Measurements from ENCODE around the gene FAM13A.
A peak's percentile ranks its signal among the peaks of the same experiment; 100 is the strongest.
"Not testable (repeated sequence)": the region's sequence is repeated elsewhere in the genome, so short reads cannot be mapped to it uniquely, and the experiment has no call there.

FAM13A gene

DNA sequence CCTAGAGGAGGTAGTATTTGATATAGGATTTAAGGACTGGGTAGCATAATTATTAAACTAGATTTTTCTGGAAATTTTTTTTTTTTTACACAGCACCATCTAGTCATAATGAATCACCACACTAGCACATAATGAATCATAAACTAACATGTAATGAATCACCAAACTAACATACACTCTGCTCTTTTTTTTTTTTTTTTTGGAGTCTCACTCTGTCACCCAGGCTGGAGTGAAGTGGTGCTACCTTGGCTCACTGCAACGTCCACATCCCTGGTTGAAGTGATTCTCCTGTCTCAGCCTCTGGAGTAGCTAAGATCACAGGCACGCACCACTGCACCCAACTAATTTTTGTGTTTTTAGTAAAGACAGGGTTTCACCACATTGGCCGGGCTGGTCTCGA is 92.5 kb downstream of the FAM13A start:
- no peak for DNase-seq (ENCODE audit: insufficient read length, low spot score)
- FAIRE-seq, result no peak

DNA sequence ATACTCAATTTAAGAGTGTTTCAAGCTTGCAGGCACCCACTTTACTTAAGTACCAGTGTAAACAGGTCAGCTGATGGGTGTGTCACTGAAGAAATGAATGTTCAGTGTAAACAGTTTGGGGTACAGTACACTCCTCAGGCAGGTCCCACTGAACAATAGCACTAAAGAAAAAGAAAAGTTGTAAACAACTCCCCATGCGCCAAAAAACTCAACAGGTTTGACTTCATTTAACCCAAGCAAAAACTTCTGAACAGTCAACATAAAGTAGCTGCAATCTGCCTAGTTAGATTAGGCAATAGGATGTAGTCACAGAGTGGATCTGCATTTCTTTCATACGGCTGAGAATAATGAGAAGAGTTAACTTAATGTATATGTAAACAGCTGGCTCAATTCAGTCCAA is 93.2 kb downstream of the FAM13A start:
- FAIRE-seq, result no peak
- DNase-seq (ENCODE audit: insufficient read length, low spot score), result no peak

DNA sequence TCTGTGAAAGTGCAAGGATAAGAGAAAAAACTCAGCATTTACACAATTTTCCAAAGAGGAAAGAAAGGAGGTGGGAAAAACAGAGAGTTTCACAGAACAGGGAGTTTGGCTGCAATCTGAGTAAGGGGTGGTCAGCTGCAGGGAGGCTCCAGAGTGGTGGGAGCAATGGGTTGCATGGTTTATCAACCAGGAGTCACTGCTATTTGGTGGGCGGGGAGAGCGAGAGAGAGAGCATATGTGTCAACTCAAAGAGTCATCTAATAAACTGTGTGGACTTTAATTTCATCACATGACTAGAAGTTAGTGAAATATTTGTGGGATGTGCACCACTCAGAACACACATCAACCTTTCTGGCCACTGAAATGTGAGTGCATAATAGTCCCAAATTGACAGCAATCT is 94.6 kb downstream of the FAM13A start:
- FAIRE-seq, result no peak
- DNase-seq (ENCODE audit: insufficient read length, low spot score), result no peak

DNA sequence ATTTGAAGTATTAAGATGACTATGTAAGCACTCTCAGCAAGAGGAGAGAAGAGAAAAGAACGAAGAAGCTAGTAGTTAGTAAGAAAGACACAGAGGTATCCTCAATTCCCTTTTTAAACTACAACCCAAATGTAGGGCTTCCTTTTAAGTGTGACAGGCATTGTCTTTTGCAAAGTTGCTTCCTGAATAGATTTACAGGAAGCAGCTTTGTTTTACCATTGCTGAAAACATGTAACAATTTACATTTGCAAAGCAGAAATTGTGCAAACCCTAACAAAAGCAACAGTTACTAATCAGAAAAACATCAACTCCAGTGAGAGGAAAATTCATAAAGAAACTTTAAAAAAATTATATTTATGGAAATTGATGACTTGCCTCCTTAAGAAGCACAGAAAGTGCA is 96.4 kb downstream of the FAM13A start:
- FAIRE-seq (peak; percentile 76), DNase-seq (ENCODE audit: insufficient read length, low spot score) (no peak)

DNA sequence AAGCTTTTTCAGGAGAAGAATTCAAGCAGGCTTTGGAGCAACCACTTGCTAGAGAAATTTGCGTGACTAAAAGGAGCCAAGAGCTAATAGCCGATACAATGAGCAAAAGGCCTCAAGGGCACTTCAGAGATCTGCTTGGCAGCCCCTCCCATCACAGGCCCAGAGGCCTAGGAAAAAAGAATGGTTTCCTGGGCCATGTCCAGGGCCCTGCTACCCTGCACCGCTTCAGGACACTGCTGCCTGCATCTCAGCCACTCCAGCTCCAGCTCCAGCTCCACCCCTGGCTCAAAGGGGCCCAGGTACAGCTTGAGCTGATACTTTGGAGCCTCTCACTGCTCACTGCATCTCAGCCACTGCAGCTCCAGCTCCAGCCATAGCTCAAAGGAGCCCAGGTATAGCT is 98.9 kb downstream of the FAM13A start:
- FAIRE-seq (no peak), DNase-seq (ENCODE audit: insufficient read length, low spot score) (no peak)

DNA sequence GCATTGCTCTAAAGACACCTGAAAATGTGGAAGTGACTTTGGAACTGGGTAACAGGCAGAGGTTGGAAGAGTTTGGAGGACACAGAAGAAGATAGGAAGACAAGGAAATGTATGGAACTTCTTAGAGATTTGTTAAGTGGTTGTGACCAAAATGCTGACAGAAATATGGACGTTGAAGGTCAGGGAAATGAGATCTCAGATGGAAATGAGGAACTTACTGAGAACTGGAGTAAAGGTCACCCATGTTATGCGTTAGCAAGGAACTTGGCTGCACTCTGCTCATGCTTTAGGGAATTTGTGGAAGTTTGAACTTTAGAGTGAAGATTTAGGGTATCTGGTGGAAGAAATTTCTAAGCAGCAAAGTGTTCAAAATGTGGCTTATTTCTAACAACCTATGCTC is 99.4 kb downstream of the FAM13A start:
- no peak for DNase-seq (ENCODE audit: insufficient read length, low spot score)
- no peak for FAIRE-seq

DNA sequence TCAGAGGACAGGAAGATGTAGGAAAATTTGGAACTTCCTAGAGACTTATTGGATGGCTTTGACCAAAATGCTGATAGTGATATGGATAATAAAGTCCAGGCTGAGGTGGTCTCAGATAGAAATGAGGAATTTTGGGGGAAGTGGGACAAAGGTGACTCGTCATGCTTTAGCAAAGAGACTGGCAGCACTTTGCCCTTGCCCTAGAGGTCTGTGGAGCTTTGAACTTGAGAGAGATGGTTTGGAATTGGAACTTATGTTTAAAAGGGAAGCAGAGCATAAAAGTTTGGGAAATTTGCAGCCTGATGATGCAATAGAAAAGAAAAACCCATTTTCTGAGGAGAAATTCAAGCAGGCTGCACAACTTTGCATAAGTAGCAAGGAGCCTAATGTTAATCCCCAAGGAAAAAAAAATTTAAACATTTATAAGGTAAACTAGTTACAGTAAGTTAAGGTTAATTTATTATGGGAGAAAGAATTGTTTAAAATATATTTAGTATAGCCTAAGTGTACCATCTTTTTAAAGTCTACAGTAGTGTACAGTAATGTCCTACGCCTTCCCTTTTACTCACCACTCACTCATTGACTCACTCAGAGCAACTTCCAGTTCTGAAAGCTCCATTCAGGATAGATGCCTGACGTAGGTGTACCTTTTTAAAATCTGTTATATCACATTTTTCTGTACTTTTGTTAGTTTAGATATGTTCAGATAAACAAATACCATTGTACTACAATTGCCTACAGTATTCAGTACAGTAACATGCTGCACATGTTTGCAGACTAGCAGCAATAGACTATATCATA is 101.2 kb downstream of the FAM13A start:
- FAIRE-seq, result no peak

DNA sequence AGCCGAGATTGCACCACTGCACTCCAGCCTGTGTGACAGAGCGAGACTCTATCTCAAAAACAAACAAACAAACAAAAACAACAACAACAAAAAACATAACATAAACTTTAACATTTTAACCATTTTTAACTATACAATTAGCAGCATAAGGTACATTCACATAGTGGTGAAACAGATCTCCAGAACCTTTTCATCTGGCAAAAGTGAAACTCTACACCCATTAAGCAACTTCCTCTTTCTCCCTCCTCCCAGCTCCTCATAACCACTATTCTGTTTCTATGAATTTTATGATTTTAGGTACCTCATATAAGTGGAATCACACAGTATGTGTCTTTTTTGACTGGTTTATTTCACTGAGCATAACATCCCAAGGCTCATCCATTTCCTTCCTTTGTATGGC is 103.6 kb downstream of the FAM13A start:
- peak; percentile 28 for FAIRE-seq
- no peak for DNase-seq (ENCODE audit: insufficient read length, low spot score)

More for the DNA sequence above, 101.2 kb downstream of the FAM13A start:
- no peak for DNase-seq (ENCODE audit: insufficient read length, low spot score)

DNA sequence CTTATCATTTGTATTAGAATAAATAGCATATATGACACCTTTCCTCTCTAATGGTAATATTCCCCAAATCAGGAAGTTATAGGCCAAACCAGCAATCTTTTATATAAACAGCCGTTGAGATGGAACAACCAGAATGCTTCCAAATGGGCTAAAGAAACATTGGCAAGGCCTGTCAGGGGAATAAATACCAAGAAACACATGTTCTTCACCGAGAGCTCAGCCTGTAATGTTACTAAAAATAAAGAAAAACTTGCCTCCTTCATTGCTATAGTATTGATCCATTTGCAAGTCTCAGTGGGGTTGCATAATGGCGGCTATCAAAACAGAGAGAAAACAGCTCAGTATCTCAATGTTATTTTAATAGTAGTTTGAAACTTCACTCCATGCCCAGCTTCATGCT is 104.9 kb downstream of the FAM13A start:
- DNase-seq (ENCODE audit: insufficient read length, low spot score) (no peak), FAIRE-seq (no peak)

DNA sequence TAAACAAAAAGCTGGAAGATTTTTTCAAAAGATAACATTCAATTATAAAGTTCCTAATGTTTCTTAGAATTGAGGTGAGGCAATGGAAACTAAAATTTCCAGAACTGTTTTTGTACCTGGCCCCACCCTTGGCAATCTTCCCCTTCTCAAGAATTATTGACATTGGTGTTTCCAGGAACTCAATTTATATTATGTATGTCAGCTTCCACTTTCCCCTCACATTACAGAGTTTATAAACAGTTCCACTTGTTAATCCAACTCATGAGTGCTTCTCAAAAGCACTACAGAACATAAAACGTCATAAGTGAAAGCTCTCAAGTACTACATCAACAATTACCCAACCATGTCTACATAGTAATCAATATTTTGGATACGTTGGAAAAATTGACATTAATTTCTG is 107.4 kb downstream of the FAM13A start:
- FAIRE-seq (no peak), DNase-seq (ENCODE audit: insufficient read length, low spot score) (no peak)

DNA sequence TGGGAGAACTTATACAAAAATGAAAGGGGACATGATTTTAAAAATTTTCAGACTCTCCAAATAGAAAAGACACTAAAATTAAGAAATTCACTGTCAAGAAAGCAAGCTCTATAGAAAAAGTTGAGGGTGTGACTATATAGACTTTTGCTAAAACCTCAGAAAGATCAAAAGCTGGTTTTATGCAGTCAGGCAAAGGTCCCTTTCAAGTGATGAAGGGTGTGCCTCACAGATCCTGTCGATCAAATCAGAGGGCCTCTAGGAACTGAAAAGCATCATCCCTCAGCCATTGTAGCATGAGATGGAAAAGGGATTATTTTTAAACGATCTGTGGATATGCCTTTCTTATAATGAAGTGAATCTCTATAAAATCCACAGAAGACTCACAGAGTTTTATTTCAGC is 116.5 kb downstream of the FAM13A start:
- FAIRE-seq, result no peak
- no peak for DNase-seq (ENCODE audit: insufficient read length, low spot score)

DNA sequence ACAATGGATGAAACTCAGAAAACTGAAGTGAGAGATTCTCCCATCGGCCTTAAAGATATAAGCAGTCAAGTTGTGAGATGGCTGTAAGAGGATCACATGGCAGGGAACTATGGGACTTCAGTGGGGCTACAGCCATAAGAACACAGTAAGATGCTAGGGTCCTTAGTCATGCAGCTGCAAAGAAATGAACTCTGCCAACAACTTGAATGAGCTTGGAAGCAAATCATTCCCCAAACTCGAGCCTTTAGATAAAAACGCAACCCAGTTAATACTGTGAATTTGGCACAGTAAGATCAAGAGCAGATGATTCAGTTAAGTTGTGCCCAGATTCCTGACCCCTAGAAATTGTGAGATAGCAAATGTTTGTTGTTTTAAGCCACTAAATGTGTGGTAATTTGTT is 117.3 kb downstream of the FAM13A start:
- DNase-seq (ENCODE audit: insufficient read length, low spot score) (no peak), FAIRE-seq (no peak)

DNA sequence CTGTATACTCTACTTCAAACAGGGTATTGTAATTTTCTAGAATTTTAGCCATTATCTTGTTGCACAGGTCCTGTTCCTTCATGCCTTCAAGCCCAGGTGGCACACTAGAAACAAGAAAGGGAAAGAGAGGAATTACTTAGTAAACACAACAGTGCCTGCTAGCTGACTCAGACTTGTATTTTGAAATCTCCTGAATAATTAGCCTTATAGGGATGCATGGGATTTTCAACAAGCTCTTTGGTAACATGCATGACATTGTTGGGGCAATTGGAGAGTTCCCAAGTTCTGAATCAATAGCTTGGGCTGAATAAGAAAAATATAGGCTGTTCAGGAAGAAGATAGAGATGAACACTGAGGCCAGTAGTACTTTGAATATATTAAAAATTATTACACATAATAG is 118.8 kb downstream of the FAM13A start:
- FAIRE-seq, result no peak
- DNase-seq (ENCODE audit: insufficient read length, low spot score), result no peak

DNA sequence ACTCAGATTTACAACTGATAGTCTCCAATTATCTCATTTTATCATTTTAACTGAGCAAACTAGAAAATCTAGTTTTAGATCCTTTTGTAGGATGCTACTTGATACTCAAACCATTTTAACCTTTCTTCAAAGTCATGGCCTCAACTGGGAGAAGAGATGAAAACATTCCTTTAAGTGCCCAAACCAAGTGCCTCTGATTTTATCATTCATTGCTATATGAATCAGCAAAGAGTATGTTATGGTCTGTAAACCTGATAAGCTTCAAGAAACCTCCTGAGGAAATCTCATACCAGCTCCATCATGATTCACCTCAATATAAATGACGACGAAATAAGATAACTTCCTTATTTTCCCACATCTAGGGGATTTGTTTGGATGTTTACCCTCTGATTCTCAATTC is 119.9 kb downstream of the FAM13A start:
- DNase-seq (ENCODE audit: insufficient read length, low spot score) (no peak), FAIRE-seq (no peak)

DNA sequence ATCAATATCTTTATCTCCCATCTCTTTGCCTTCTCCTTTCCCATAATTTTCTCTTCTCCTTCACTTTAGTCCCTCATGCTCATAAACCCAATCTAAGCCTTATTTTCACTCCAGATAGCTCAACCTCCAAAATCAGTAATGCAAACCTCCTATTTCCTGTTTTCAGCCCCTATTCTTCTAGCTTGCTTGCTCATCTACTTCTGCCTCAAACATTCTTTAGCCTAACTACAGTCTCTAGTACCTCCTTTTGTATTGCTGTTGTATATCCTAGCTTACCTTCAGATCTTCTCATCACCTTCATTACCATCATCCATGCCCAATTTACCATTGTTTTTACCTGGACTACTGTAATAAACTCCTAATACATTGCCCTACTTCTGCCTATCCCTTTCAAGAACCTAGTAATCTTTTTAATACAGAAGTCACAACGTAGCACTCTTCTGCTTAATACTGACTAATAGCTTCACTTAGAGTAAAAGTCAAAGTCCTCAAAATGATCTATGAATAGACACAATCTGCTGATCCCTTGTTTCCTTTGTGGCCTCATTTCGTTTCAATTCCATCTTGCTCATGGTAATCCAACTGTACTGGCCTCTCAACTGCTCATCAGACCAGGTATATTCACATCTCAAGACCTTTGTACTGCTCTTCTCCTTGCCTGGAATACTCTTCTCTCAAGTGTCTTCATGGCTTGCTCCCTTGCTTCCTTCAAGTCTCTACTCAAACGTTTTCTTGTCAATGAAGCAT is 123.4 kb downstream of the FAM13A start:
- DNase-seq (ENCODE audit: insufficient read length, low spot score) (no peak), FAIRE-seq (peak; percentile 89)

DNA sequence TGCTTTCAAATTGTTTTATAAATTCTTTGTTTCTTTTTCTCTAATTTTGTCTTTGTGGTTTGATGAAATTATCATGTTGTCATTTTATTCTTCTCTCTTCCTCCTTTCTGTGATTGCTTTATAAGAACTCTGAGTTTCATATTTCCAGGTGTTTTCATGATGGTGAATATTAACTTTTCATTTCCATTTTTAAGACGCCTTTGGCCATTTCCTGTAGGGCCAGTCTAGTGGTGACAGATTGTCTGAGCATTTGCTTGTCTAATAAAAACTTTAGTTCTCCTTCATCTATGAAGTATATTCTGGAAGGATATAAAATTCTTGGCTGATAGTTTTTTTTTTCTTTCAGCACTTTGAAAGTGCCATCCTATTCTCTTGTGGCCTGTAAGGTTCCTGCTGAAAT is 128.1 kb downstream of the FAM13A start:
- DNase-seq (ENCODE audit: insufficient read length, low spot score), result no peak
- peak; percentile 54 for FAIRE-seq

DNA sequence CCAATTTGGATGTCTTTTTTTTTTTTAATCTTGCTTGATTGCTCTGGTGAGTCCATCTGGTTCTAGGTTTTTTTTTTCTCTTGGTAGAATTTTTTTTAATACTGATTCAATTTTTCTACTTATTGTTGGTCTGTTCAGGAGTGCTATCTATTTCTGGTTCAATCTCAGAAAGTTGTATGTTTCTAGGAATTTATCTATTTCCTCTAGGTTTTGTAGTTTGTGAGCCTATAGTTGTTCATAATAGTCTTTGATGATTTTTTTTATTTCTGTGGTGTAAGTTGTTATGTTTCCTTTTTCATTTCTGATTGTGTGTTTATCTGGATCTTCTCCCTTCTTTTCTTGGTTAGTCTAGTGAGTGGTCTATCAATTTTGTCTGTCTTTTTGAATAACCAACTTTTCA is 129.6 kb downstream of the FAM13A start:
- DNase-seq (ENCODE audit: insufficient read length, low spot score), result no peak
- no peak for FAIRE-seq

DNA sequence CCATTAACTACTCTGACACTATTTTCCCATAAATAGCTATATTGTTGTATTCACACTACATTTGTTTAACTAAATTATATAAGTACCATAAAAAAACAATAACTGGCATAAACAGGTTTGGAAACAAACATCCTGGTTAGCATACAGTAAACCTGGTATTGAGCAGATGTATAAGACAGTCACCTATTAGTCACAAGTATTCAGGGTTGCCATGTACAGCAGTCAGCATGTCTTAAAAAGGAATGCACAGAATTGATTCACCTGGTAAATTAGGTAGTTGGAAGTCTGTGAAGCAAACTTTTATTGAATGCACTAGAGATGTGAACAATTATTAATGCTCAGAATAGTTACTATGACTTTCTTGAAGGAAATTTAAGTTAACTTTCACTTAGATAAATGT is 137.9 kb downstream of the FAM13A start:
- no peak for FAIRE-seq
- no peak for DNase-seq (ENCODE audit: insufficient read length, low spot score)

DNA sequence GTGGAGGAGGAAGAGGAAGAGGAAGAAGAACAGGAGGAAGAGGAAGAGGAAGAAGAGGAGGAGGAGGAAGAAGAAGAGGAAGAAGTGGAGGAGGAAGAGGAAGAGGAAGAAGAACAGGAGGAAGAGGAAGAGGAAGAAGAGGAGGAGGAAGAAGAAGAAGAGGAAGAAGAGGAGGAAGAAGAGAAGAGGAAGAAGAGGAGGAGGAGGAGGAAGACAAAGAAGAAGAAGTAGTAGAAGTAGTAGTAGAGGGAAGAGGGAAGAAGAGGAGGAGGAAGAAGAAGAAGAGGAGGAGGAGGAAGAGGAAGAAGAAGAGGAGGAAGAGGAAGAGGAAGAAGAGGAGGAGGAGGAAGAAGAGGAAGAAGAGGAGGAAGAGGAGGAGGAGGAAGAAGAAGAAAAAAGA is 143.8 kb downstream of the FAM13A start:
- DNase-seq (ENCODE audit: insufficient read length, low spot score); FAIRE-seq: not testable (repeated sequence)

DNA sequence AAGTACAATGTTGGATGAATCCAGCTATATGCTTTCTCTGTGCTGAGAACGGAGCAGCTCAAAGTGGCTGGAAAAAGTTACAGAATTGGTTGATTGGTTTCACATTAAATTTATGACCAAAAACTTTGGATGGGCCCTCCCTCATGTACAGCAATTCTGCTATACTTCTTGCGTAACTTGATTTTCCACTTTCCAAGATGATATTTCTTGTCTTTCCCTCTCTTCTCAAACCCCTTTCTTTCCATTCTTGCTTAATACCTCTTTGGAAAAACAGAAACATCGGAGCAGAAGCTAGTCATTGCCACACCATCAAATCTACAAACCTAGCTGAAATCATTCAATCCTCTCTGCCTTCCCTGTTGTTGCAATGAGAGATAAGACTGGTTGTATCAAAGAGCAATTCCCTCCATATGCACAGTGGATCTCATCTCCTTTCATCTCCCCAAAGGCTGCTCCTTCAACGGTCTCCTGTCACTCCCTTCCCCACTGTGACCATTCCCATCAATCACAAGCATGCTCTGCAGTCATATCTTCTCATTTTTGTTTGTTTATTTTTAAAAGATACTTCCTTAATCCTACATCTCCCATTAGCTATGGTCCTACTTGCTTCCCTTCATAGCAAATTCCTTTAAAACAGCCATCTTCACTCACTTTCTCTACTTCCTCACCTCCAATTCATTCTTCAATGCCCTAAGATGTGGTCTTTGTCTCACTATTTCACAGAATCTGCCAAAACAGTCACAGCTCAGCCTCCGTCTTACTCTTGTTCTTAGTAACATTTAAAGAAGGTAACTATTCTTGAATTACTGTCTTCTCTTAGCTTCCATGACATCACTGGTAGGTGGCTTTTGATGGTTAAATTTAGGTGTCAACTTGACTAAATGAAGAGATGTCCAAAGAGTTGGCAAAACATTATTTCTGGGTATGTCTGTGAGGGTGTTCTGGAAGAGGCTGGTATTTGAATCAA is 145.5 kb downstream of the FAM13A start:
- FAIRE-seq (no peak), DNase-seq (ENCODE audit: insufficient read length, low spot score) (no peak)

DNA sequence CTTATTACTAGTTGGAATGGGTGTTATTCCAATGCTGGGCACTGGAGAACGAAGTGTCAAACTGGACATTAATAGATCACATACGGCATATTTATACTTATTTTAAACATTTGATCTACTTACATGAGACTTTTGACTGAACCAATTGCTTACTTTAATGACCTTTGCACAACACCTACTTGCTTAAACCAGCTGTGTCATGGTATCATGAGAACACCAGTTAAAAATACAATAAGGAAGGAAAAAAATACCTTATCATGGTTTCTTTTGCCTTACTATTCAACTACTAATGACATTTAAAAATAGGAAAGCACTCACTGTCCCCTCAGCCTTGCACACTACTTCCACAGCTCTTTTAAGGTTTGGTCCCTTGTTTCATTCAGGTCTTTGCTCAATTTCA is 146.9 kb downstream of the FAM13A start:
- no peak for FAIRE-seq
- DNase-seq (ENCODE audit: insufficient read length, low spot score), result no peak

All from GM19239 (cell line).